MG63 (cell line): Measurements from ENCODE around the gene FOSL1. TPM values are rescaled to one million over a fixed set of nuclear protein-coding genes. Genes with fewer than 3 reads are reported as not detected.
"Not testable (repeated sequence)": the region's sequence is repeated elsewhere in the genome, so short reads cannot be mapped to it uniquely, and the experiment has no call there.

Experiments used
- DNase-seq: peaks from one replicate; pipeline ENCODE4 v3.0.0-alpha.2; 2020
- H3K27me3 ChIP-seq: fragments of 250-450 bp; sonication (Bioruptor Pico); 2 replicates; pipeline ENCODE4 v1.5.1; 2020; ENCODE audit warnings: mild to moderate bottlenecking, moderate library complexity
- H3K36me3 ChIP-seq: fragments of 250-450 bp; sonication (Bioruptor Pico); 2 replicates; pipeline ENCODE4 v1.5.1; 2020; ENCODE audit warnings: mild to moderate bottlenecking, moderate library complexity
- H3K4me3 ChIP-seq: fragments of 250-450 bp; sonication (Bioruptor Pico); 2 replicates; pipeline ENCODE4 v1.5.1; 2020; ENCODE audit warnings: mild to moderate bottlenecking, moderate library complexity
- H3K9me3 ChIP-seq: fragments of 250-450 bp; sonication (Bioruptor Pico); 2 replicates; pipeline ENCODE4 v1.5.1; 2020; ENCODE audit warnings: mild to moderate bottlenecking, moderate library complexity
- total RNA-seq: library from RNA; depleted of rRNA; stranded (reverse); fragments of >200 nt; shearing (Covaris generic); gene quantifications from 2 replicates; pipeline ENCODE4 v1.2.3, GENCODE V29; 2014; ENCODE audit warnings: low replicate concordance

FOSL1 gene
- total RNA-seq, 1 experiment from 2014 or later, result 54.7 TPM

- peak; percentile 97 for DNase-seq
- H3K9me3 ChIP-seq, result no peaks in the 10 kb centered on the region
- H3K27me3 ChIP-seq, result no peaks in the 10 kb centered on the region
- H3K4me3 ChIP-seq, result no peak overlapping the region; the same call in 1 of the 2 replicates
- peaks cover 6% of the 10 kb centered on the region for H3K36me3 ChIP-seq
Measured at GRCh38 chr11:65911682-65912568, 11.7 kb upstream of the FOSL1 start.

- no peaks in the 10 kb centered on the region for H3K27me3 ChIP-seq
- H3K9me3 ChIP-seq, result no peaks in the 10 kb centered on the region
- H3K4me3 ChIP-seq, result no peak overlapping the region
- no peak for DNase-seq
- no peaks in the 10 kb centered on the region for H3K36me3 ChIP-seq
Measured at GRCh38 chr11:65907878-65908277, 7.7 kb upstream of the FOSL1 start.

- no peak overlapping the region for H3K4me3 ChIP-seq
- H3K27me3 ChIP-seq, result no peaks in the 10 kb centered on the region
- no peaks in the 10 kb centered on the region for H3K36me3 ChIP-seq
- no peak for DNase-seq
- no peaks in the 10 kb centered on the region for H3K9me3 ChIP-seq
Measured at GRCh38 chr11:65906602-65907001, 6.4 kb upstream of the FOSL1 start.

- Histone ChIP-seq H3K36me3 (peaks cover 10% of the 10 kb centered on the region), H3K4me3 (no peak overlapping the region), H3K27me3 (no peaks in the 10 kb centered on the region), H3K9me3 (no peaks in the 10 kb centered on the region)
- DNase-seq, result no peak
Measured at GRCh38 chr11:65903715-65904114, 3.5 kb upstream of the FOSL1 start.

GRCh38 chr11:65903068-65903481 is 2.9 kb upstream of the FOSL1 start:
- Histone ChIP-seq H3K4me3 (no peak overlapping the region), H3K36me3 (peaks cover 16% of the 10 kb centered on the region), H3K9me3 (no peaks in the 10 kb centered on the region), H3K27me3 (no peaks in the 10 kb centered on the region)
- DNase-seq, result peak; percentile 91

DNA sequence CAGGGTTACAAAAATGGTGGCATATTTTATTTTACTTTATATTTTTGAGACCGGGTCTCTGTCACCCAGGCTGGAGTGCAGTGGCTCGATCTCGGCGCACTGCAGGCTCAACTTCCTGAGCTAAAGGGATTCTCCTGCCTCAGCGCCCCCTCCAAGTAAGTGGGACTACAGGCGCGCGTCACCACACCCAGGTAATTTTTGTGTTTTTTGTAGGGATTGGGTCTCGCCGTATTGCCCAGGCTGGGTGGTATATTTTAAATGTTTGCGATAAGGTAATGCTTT is 652 bp upstream of the FOSL1 start:
- peaks cover 36% of the 10 kb centered on the region for H3K36me3 ChIP-seq
- no peak for DNase-seq
- no peaks in the 10 kb centered on the region for H3K27me3 ChIP-seq
- no peak overlapping the region for H3K4me3 ChIP-seq
- no peaks in the 10 kb centered on the region for H3K9me3 ChIP-seq

GRCh38 chr11:65899356-65900124 is 648 bp downstream of the FOSL1 start:
- H3K36me3 ChIP-seq, result peaks cover 47% of the 10 kb centered on the region
- no peaks in the 10 kb centered on the region for H3K9me3 ChIP-seq
- peak overlapping the region; percentile 98 for H3K4me3 ChIP-seq
- DNase-seq, result peak; percentile 92
- no peaks in the 10 kb centered on the region for H3K27me3 ChIP-seq

GRCh38 chr11:65898656-65899355 is 1.4 kb downstream of the FOSL1 start:
- DNase-seq, result no peak
- H3K27me3 ChIP-seq, result no peaks in the 10 kb centered on the region
- H3K4me3 ChIP-seq, result peak overlapping the region; percentile 98
- peaks cover 54% of the 10 kb centered on the region for H3K36me3 ChIP-seq
- no peaks in the 10 kb centered on the region for H3K9me3 ChIP-seq

GRCh38 chr11:65897020-65897471 is 3.1 kb downstream of the FOSL1 start:
- Histone ChIP-seq H3K27me3 (no peaks in the 10 kb centered on the region), H3K9me3 (no peaks in the 10 kb centered on the region), H3K4me3 (peak overlapping the region; percentile 98), H3K36me3 (peaks cover 70% of the 10 kb centered on the region)
- DNase-seq, result no peak

- no peak for DNase-seq
- no peaks in the 10 kb centered on the region for H3K27me3 ChIP-seq
- H3K9me3 ChIP-seq, result no peaks in the 10 kb centered on the region
- H3K4me3 ChIP-seq, result peak overlapping the region; percentile 98
- peaks cover 77% of the 10 kb centered on the region for H3K36me3 ChIP-seq
Measured at GRCh38 chr11:65896034-65896999, 3.9 kb downstream of the FOSL1 start.

DNA sequence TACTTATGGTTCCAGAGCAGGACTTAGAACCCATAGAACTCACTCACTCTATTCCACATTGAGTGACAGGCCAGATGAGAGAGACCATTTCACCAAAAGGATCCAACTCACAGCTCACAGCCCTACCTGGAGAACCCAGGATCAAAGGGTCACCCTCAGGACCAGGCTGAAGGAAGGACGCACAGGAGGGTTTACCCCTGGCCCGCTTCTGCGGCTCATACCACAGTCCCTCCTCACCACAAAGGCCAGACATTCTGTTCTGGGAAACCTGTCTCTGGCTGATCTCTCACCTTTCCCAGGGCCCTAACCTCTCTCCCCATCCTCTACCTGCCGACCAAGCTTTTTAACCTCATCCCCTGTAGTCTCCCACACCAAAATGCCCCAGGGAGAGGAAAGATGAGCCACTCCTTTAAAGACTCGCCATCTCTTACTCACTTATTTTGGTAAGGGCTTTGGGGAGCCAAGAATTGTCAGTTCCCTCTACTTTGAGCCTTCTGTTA is 4.7 kb downstream of the FOSL1 start:
- Histone ChIP-seq H3K27me3 (no peaks in the 10 kb centered on the region), H3K36me3 (peaks cover 79% of the 10 kb centered on the region), H3K4me3 (peak overlapping the region; percentile 98; the same call in 1 of the 2 replicates), H3K9me3 (no peaks in the 10 kb centered on the region)
- no peak for DNase-seq

DNA sequence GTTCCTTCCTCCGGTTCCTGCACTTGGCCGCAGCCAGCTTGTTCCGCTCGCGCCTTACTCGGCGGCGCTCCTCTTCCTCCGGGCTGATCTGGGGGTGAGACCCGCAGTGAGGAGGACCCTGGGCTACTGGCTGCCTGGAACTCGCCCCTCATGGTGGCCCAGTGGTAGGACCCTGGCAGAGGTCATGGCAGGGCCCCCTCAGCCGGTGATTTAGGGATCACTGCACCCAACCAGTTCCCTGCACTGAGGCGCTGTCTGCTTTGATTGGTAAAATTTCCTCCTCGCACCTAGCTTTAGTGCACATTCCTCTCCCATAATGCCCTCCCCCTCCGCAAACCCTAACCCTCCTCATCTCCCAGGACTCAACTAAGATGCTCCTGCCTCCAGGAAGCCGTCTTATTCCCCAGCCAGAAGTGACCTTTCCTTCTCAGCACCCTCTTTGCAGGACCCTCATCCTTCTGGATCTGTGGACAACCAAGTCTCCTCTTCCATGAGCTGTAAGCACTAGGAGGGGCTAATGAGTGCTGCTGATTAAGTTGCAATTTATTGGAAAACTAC is 6.1 kb downstream of the FOSL1 start:
- Histone ChIP-seq H3K27me3 (no peaks in the 10 kb centered on the region), H3K36me3 (peaks cover 72% of the 10 kb centered on the region), H3K9me3 (no peaks in the 10 kb centered on the region), H3K4me3 (no peak overlapping the region)
- no peak for DNase-seq

- DNase-seq, result no peak
Measured at GRCh38 chr11:65892661-65893317, 7.4 kb downstream of the FOSL1 start.

DNA sequence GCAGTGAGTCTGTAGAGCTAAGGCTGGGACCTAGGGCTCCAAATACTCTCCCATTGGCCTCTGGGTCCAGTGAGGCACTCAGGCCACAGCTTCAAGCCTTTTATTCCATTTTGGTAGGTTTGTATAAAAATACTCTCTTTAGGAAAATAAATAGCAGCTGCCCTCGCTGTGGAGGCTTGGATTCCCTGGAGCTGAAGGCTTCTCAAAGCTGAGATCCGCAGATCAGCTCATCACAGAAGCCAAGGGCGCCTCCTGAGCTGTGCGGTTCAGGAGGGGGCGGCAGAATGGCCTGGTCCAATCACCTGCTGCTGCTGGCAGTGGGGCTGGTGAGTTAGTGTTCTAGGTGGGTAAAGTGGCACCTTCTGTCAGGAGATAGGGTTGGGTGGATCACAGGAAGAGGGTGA is 8.0 kb downstream of the FOSL1 start:
- not testable (repeated sequence) for H3K27me3 ChIP-seq, H3K9me3 ChIP-seq
- H3K36me3 ChIP-seq, result peaks cover 62% of the 10 kb centered on the region
- H3K4me3 ChIP-seq, result peak overlapping the region; percentile 91
- peak; percentile 41 for DNase-seq

More at GRCh38 chr11:65892661-65893317, 7.4 kb downstream of the FOSL1 start:
- no peaks in the 10 kb centered on the region for H3K9me3 ChIP-seq
- H3K27me3 ChIP-seq, result no peaks in the 10 kb centered on the region
- peak overlapping the region; percentile 91 for H3K4me3 ChIP-seq
- H3K36me3 ChIP-seq, result peaks cover 62% of the 10 kb centered on the region
